Uterus (tissue), 2 donors: ENCODE results near the gene ASNS.

Source experiments
- CTCF ChIP-seq, 4 experiments: fragments of 200-600 bp in 2 of 4; fragments of 450-650 bp in 2 of 4; sonication (generic) in 2 of 4; IDR thresholded peaks; one replicate each; pipeline ENCODE4 v1.5.1; 2016 to 2019; ENCODE audit warnings: antibody characterized with exemption in 4 of 4, mild to moderate bottlenecking in 2 of 4, moderate library complexity in 1 of 4
- POLR2A ChIP-seq, 2 donors: fragments of 450-650 bp; IDR thresholded peaks; one replicate each; pipeline ENCODE4 v1.6.1; 2016; ENCODE audit warnings: antibody characterized with exemption in 2 of 2, mild to moderate bottlenecking in 1 of 2, moderate library complexity in 1 of 2

DNA sequence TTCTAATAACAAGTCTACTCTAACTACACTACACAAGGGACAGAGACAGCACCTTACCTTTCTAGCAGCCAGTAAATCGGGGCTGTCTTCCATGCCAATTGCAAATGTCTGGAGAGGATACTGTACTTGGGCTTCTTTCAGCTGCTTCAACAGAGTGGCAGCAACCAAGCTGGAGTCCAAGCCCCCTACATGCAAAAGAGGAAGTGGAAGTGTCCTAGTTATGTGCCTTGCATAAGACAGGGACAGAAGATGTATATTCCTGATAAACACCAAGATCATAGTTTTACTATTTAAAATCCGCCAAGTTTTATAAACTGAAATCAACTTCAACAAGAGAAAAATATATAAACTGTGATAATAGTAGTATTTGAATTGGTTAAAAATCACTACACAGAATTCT is 14.0 kb downstream of the ASNS start:
- no peak for TF ChIP-seq CTCF (IDR thresholded peaks at IDR 0.05)
- TF ChIP-seq POLR2A (IDR thresholded peaks at IDR 0.05), result no peak
